Measurements from ENCODE around the gene TEC.

DNA sequence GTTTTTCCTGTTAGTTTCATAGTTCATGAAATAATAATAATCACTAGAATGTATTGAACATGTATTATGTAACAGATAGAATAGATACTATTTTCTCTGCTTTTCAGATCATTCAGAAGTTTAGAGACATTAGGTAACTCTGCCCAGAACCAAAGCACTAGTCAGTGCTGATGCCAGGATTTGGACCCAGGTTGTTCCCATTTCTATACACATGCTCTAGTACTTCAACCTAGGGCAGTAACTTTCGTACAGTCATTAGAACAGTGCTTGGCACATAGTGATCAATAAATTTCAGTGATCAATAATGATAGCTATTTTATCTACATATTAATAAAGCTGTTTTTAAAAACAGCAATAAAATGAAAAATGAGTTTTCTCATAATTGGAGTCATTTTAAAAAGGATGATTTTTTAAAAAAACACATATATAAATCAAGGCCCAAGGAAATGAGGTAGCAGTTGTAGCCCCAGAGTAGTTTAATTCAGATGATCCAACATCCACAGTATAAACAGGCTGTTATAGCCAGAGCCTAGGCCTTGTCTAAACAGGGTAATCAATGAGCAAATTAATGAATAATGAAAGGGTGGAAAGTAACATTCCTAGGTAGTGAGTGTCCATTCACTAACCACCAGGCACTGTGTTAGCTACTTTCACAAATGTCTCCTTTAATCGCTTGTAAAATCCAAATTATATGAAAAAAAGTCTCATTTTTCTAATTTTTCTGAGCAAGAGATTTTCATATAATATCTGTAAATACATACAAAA lies 161.1 kb downstream of the TEC start:
- TF ChIP-seq POLR2A (IDR thresholded peaks at IDR 0.05) (peak; percentile 12), CTCF (IDR thresholded peaks at IDR 0.05) (no peak)
